ENCODE data around the gene IGSF5.

Gene IGSF5

DNA sequence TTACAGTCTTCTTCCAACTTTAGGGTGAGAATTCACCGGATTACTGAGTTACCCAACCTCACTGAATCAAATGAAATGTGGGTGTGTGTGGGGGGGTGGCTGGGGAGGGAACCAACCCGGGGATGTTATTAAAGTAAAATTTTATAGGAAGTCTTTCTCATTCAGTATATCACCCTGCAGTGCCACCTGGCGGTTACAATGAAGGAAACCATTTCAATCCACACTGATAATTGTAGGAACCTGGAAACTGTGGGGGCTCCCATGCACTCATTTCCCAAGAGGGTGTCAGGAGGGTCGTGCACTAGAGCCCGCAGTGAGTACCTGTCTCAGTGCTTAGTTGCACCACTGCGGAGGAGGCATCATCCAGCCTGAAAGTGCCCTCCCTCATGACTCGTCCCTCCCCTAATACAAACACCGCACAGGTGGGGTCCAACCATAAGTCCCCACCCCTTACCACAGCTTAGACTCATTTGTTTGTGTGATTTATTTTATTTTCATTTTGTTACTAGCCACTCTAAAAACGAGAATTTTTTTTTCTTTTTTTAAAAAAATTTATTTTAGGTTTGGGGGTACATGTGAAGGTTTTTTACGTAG lies 29.1 kb upstream of the IGSF5 start (continued):
- TF ChIP-seq EGR2 (tag by site-specific recombination; IDR thresholded peaks at IDR 0.05; ENCODE audit: low read depth) (0 out of 2 replicates have a peak, but pooled peaks have one; percentile 23), ZNF140 (tag by site-specific recombination; IDR thresholded peaks at IDR 0.05) (no peak), ZNF529 (tag by site-specific recombination; IDR thresholded peaks at IDR 0.05; ENCODE audit: insufficient replicate concordance) (no peak), ZNF223 (tag by site-specific recombination; IDR thresholded peaks at IDR 0.05) (no peak), ZNF792 (tag by site-specific recombination; IDR thresholded peaks at IDR 0.05) (no peak), ZNF654 (tag by site-specific recombination; IDR thresholded peaks at IDR 0.05; ENCODE audit: low read depth) (peak; percentile 47), TCF7L2 (IDR thresholded peaks at IDR 0.05; ENCODE audit: borderline replicate concordance, low read depth, low read length) (no peak), SP2 (tag by site-specific recombination; IDR thresholded peaks at IDR 0.05) (no peak), KLF10 (tag by site-specific recombination; IDR thresholded peaks at IDR 0.05) (no peak), ZFP41 (tag by site-specific recombination; IDR thresholded peaks at IDR 0.05; ENCODE audit: borderline replicate concordance) (no peak), KLF1 (tag by site-specific recombination; IDR thresholded peaks at IDR 0.05) (peak; percentile 44; the same call in 1 of the 2 replicates)
- TF ChIP-seq, protein P1, sequence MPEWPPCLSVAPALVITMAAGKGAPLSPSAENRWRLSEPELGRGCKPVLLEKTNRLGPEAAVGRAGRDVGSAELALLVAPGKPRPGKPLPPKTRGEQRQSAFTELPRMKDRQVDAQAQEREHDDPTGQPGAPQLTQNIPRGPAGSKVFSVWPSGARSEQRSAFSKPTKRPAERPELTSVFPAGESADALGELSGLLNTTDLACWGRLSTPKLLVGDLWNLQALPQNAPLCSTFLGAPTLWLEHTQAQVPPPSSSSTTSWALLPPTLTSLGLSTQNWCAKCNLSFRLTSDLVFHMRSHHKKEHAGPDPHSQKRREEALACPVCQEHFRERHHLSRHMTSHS (tag by site-specific recombination; IDR thresholded peaks at IDR 0.05) = no peak

DNA sequence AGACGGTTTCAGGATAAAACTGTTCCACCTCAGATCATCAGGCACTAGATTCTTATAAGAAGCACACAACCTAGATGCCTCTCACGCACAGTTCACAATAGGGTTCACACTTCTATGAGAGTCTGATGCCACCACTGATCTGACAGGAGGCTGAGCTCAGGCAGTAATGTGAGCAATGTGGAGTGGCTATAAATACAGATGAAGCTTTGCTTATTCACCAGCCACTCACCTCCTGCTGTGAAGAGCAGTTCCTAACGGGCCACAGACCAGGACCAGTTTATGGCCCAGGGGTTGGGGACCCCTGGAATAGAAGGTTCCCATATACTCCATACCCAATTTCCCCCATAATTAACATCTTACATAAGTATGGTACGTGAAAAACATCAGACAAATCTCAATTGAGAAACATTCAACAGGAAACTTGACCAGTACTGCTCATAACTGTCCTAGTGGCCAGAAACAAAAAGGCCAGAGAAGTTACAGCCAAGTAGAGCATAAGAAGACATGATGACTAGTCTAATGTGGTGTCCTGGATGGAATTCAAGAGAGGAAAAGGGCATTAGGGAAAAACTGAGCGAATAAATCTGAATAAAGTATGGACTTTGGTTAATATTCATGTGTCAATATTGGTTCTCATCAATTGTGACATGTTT lies 24.7 kb upstream of the IGSF5 start:
- no peak overlapping the region for H3K27ac ChIP-seq (ENCODE audit: extremely low read depth, low read depth, low read length)
- POLR2A ChIA-PET = no interaction called here
- TF ChIP-seq TCF7L2 (IDR thresholded peaks at IDR 0.05; ENCODE audit: borderline replicate concordance, low read depth, low read length) (no peak), ZNF138 (tag by site-specific recombination; IDR thresholded peaks at IDR 0.05; ENCODE audit: borderline replicate concordance) (no peak), ZNF473 (tag by site-specific recombination; IDR thresholded peaks at IDR 0.05) (no peak), SP7 (tag by site-specific recombination; IDR thresholded peaks at IDR 0.05) (no peak), ZNF623 (tag by site-specific recombination; IDR thresholded peaks at IDR 0.05) (no peak), GLI2 (tag by site-specific recombination; IDR thresholded peaks at IDR 0.05; ENCODE audit: borderline replicate concordance, low read depth) (no peak), ZNF157 (tag by site-specific recombination; IDR thresholded peaks at IDR 0.05) (no peak)
- TF ChIP-seq, protein P2, sequence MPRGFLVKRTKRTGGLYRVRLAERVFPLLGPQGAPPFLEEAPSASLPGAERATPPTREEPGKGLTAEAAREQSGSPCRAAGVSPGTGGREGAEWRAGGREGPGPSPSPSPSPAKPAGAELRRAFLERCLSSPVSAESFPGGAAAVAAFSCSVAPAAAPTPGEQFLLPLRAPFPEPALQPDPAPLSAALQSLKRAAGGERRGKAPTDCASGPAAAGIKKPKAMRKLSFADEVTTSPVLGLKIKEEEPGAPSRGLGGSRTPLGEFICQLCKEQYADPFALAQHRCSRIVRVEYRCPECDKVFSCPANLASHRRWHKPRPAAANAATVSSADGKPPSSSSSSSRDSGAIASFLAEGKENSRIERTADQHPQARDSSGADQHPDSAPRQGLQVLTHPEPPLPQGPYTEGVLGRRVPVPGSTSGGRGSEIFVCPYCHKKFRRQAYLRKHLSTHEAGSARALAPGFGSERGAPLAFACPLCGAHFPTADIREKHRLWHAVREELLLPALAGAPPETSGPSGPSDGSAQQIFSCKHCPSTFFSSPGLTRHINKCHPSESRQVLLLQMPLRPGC (tag by site-specific recombination; IDR thresholded peaks at IDR 0.05) = no peak
- TF ChIP-seq, protein P3, sequence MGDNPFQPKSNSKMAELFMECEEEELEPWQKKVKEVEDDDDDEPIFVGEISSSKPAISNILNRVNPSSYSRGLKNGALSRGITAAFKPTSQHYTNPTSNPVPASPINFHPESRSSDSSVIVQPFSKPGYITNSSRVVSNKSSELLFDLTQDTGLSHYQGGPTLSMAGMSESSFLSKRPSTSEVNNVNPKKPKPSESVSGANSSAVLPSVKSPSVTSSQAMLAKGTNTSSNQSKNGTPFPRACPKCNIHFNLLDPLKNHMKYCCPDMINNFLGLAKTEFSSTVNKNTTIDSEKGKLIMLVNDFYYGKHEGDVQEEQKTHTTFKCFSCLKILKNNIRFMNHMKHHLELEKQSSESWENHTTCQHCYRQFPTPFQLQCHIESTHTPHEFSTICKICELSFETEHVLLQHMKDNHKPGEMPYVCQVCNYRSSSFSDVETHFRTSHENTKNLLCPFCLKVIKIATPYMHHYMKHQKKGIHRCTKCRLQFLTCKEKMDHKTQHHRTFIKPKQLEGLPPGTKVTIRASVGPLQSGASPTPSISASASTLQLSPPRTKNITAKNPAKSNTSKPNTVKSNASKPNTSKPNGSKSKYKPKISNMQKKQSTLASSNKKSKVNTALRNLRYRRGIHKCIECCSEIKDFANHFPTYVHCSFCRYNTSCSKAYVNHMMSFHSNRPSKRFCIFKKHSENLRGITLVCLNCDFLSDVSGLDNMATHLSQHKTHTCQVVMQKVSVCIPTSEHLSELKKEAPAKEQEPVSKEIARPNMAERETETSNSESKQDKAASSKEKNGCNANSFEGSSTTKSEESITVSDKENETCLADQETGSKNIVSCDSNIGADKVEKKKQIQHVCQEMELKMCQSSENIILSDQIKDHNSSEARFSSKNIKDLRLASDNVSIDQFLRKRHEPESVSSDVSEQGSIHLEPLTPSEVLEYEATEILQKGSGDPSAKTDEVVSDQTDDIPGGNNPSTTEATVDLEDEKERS (tag by site-specific recombination; IDR thresholded peaks at IDR 0.05) = no peak
- TF ChIP-seq, protein P4, sequence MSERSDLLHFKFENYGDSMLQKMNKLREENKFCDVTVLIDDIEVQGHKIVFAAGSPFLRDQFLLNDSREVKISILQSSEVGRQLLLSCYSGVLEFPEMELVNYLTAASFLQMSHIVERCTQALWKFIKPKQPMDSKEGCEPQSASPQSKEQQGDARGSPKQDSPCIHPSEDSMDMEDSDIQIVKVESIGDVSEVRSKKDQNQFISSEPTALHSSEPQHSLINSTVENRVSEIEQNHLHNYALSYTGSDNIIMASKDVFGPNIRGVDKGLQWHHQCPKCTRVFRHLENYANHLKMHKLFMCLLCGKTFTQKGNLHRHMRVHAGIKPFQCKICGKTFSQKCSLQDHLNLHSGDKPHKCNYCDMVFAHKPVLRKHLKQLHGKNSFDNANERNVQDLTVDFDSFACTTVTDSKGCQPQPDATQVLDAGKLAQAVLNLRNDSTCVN (tag by site-specific recombination; optimal IDR thresholded peaks at IDR 0.05) = no peak
- TF ChIP-seq, protein P1 (tag by site-specific recombination; IDR thresholded peaks at IDR 0.05) = no peak
- TF ChIP-seq, protein P5, sequence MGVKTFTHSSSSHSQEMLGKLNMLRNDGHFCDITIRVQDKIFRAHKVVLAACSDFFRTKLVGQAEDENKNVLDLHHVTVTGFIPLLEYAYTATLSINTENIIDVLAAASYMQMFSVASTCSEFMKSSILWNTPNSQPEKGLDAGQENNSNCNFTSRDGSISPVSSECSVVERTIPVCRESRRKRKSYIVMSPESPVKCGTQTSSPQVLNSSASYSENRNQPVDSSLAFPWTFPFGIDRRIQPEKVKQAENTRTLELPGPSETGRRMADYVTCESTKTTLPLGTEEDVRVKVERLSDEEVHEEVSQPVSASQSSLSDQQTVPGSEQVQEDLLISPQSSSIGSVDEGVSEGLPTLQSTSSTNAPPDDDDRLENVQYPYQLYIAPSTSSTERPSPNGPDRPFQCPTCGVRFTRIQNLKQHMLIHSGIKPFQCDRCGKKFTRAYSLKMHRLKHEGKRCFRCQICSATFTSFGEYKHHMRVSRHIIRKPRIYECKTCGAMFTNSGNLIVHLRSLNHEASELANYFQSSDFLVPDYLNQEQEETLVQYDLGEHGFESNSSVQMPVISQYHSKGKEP (tag by site-specific recombination; IDR thresholded peaks at IDR 0.05) = no peak
- no peaks in the 10 kb centered on the region for H3K4me1 ChIP-seq (ENCODE audit: control insufficient read depth, insufficient read depth, low read length)
- H3K9me3 ChIP-seq (ENCODE audit: control insufficient read depth, insufficient read depth, low read depth, low read length) = no peaks in the 10 kb centered on the region
- no peak overlapping the region for H3K4me3 ChIP-seq (ENCODE audit: low read depth, low read length)
- CTCF ChIA-PET = interaction anchor here (0.6 to 9.0 kb wide), 2 partner anchors 202 to 401 kb away, joined by 4 to 172 read pairs; no protein-coding TSS in a partner anchor
- H3K36me3 ChIP-seq (ENCODE audit: control insufficient read depth in 2 of 2, insufficient read depth in 1 of 2, low read length in 2 of 2) = no peaks in the 10 kb centered on the region
